Neuronal stem cell (in vitro differentiated cells): ENCODE results near the gene RASAL2.

ENCODE experiments used
- DNase-seq: peaks from one replicate; pipeline ENCODE4 v3.0.0-alpha.2; 2013; ENCODE audit warnings: low spot score
- H2AFZ ChIP-seq: one replicate; pipeline ENCODE4 v1.6.1; 2013; ENCODE audit warnings: mild to moderate bottlenecking, low read length, inconsistent platforms
- H2AK5ac ChIP-seq: 2 replicates; pipeline ENCODE4 v1.6.1; 2013; ENCODE audit warnings: low read depth, mild to moderate bottlenecking, inconsistent platforms, low read length, moderate library complexity, mixed read lengths
- H2BK120ac ChIP-seq: 2 replicates; pipeline ENCODE4 v1.6.1; 2013; ENCODE audit warnings: low read depth, mild to moderate bottlenecking, inconsistent platforms, low read length, moderate library complexity, mixed read lengths
- H2BK12ac ChIP-seq: one replicate; pipeline ENCODE4 v1.6.1; 2013; ENCODE audit warnings: low read length, inconsistent platforms
- H2BK15ac ChIP-seq: 2 replicates; pipeline ENCODE4 v1.6.1; 2013; ENCODE audit warnings: mild to moderate bottlenecking, low read length, inconsistent platforms, mixed read lengths
- H2BK5ac ChIP-seq: one replicate; pipeline ENCODE4 v1.6.1; 2013; ENCODE audit warnings: inconsistent platforms, mild to moderate bottlenecking, low read length, moderate library complexity
- H3K14ac ChIP-seq: one replicate; pipeline ENCODE4 v1.6.1; 2013; ENCODE audit warnings: low read length, inconsistent platforms
- H3K18ac ChIP-seq: 2 replicates; pipeline ENCODE4 v1.6.1; 2013; ENCODE audit warnings: low read length, inconsistent platforms
- H3K23ac ChIP-seq: 2 replicates; pipeline ENCODE4 v1.6.1; 2013; ENCODE audit warnings: low read depth, mild to moderate bottlenecking, mixed read lengths, low read length, inconsistent platforms; ENCODE audit not compliant: poor library complexity
- H3K27ac ChIP-seq: replicated peaks from 3 replicates; pipeline ENCODE4 v1.5.1; 2013; ENCODE audit warnings: low read length, inconsistent platforms
- H3K27me3 ChIP-seq, 3 experiments: 2 replicates each; pipeline ENCODE4 v1.6.1; 2013; ENCODE audit warnings: low read length in 3 of 3, mild to moderate bottlenecking in 2 of 3, inconsistent platforms in 1 of 3, low read depth in 1 of 3, mixed read lengths in 1 of 3, moderate library complexity in 1 of 3; ENCODE audit not compliant: control insufficient read depth in 3 of 3, insufficient read depth in 3 of 3
- H3K36me3 ChIP-seq, 2 donors: replicated peaks in 1 of 2; 2 replicates each; pipeline ENCODE4 v1.6.1; 2013; ENCODE audit warnings: low read length in 2 of 2; ENCODE audit not compliant: control insufficient read depth in 2 of 2, insufficient read depth in 2 of 2
- H3K4ac ChIP-seq: 2 replicates; pipeline ENCODE4 v1.6.1; 2013; ENCODE audit warnings: inconsistent platforms, mild to moderate bottlenecking, low read length, moderate library complexity
- H3K4me1 ChIP-seq, 2 donors: 1 replicate in 1 of 2; 2 replicates in 1 of 2; pipeline ENCODE4 v1.6.1; 2013; ENCODE audit warnings: low read length in 2 of 2, low read depth in 1 of 2; ENCODE audit not compliant: control insufficient read depth in 2 of 2, insufficient read depth in 1 of 2
- H3K4me2 ChIP-seq: one replicate; pipeline ENCODE4 v1.6.1; 2013; ENCODE audit warnings: mild to moderate bottlenecking, low read length, inconsistent platforms; ENCODE audit not compliant: insufficient read depth, poor library complexity, severe bottlenecking
- H3K4me3 ChIP-seq, 2 donors: 2 replicates each; pipeline ENCODE4 v1.5.1; 2013; ENCODE audit warnings: low read length in 2 of 2, mild to moderate bottlenecking in 2 of 2, inconsistent platforms in 1 of 2, moderate library complexity in 1 of 2
- H3K79me1 ChIP-seq: one replicate; pipeline ENCODE4 v1.6.1; 2013; ENCODE audit warnings: low read depth, mild to moderate bottlenecking, inconsistent platforms, low read length, moderate library complexity
- H3K9ac ChIP-seq: one replicate; pipeline ENCODE4 v1.6.1; 2013; ENCODE audit warnings: mild to moderate bottlenecking, low read depth, low read length, inconsistent platforms; ENCODE audit not compliant: poor library complexity
- H3K9me3 ChIP-seq, 2 donors: replicated peaks in 1 of 2; 2 replicates each; pipeline versions ENCODE3 to v1.6.1; 2013; ENCODE audit warnings: low read length in 2 of 2, mild to moderate bottlenecking in 2 of 2, inconsistent platforms in 1 of 2, low read depth in 1 of 2, mixed read lengths in 1 of 2, moderate library complexity in 1 of 2; ENCODE audit not compliant: control insufficient read depth in 2 of 2, insufficient read depth in 1 of 2
- H4K8ac ChIP-seq: one replicate; pipeline ENCODE4 v1.6.1; 2013; ENCODE audit warnings: low read depth, mild to moderate bottlenecking, inconsistent platforms, low read length, moderate library complexity
- H4K91ac ChIP-seq: one replicate; pipeline ENCODE4 v1.6.1; 2013; ENCODE audit warnings: low read length, low read depth, mild to moderate bottlenecking, inconsistent platforms; ENCODE audit not compliant: poor library complexity
- WGBS, 2 donors: extraction: QIAGEN DNeasy Blood & Tissue Kit; methylation state at CpG; one replicate each; pipeline ENCODE4 v1.1.7; 2013; ENCODE audit warnings: missing lambda C conversion rate in 2 of 2, mixed read lengths in 1 of 2; ENCODE audit not compliant: insufficient read length in 2 of 2, insufficient replicate concordance in 1 of 2; ENCODE audit errors: extremely low coverage in 2 of 2; 5-methylcytosine and 5-hydroxymethylcytosine counted together

RASAL2 gene

DNA sequence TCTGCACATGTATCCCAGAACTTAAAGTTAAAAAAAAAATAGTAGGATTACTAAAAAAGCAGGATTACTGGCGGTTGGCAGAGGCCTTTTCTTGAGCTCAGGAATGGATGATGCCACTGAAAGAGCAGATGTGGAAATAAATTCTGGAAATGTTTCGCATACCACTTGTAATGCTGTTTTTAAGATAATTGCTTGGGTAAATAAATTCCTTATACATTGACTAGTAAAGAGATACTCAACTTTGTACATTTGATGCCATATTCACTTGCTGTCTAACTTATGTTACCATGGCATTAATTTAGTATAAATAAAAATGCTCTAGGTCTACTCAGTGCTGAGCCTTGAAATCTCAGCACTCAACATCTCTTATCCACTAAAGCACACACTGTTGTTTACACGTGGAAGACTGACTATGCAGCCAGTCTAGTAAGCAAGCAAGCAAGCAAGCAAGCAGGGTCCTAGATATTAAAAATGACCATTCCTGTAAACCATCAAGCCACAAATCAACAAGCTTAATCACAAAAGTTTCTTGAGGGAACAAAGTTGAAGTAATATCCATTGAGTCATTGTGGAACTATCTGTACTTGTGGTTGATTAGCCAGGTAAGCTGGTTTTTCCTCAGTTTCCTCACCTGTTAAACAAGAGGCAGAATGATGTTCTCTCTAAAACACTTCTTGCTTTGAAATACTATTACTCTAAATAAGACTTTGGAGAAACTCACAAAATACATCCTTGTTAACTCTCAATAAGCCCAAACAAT, 1.7 kb upstream of the RASAL2 start:
- no peak overlapping the region for H3K9ac ChIP-seq
- H3K23ac ChIP-seq = no peak overlapping the region
- peaks cover 2 to 5% of the 10 kb centered on the region in 2 donors for H3K4me1 ChIP-seq
- H3K4me3 ChIP-seq = peak overlapping the region in 1 of 2 donors; percentile 65
- H4K8ac ChIP-seq = no peak overlapping the region
- no peak overlapping the region for H3K27ac ChIP-seq
- no CpG with 5 or more reads among the region's 3 CpGs for WGBS, 2 donors
- H2AFZ ChIP-seq = no peak overlapping the region
- no peak for DNase-seq
- peaks cover 2% of the 10 kb centered on the region for H3K79me1 ChIP-seq
- H2AK5ac ChIP-seq = no peak overlapping the region
- no peak overlapping the region for H2BK5ac ChIP-seq
- H3K14ac ChIP-seq = no peak overlapping the region
- no peak overlapping the region for H3K18ac ChIP-seq
- H3K36me3 ChIP-seq = no peaks in the 10 kb centered on the region
- H3K4me2 ChIP-seq = no peak overlapping the region
- no peaks in the 10 kb centered on the region for H3K27me3 ChIP-seq
- H2BK12ac ChIP-seq = no peak overlapping the region
- no peak overlapping the region for H3K4ac ChIP-seq
- no peak overlapping the region for H2BK120ac ChIP-seq
- H2BK15ac ChIP-seq = no peak overlapping the region
- H4K91ac ChIP-seq = no peak overlapping the region
- H3K9me3 ChIP-seq = no peaks in the 10 kb centered on the region

DNA sequence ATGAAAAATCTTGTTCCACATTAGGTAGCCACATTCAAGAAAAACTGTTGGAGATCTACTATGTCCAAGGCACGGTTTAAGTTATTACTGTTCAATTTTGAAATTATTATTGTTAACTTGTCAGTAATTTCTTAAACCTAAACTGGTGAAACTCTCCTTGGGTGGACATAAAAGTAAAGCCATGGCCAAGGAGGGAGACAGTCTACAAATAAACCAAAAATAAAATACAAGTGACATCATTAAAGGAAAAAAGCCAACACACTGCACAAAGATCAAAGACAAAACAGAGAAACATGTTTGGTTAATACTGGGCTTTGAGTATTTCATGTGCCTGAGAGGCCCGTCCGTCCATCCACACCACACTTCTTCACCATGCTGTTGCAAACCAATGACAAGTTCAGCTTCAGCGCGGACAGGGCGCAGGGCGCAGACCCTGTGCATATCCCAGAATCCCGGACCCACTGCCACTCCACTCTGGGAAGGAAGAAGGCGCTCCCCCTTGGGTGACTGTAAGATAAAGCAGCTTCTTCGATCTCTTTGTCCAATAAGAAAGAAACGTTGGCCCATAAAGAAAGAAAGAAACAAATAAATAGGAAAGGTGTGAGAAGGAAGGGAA, 918 bp upstream of the RASAL2 start:
- Histone ChIP-seq H3K14ac (no peak overlapping the region), H3K9ac (no peak overlapping the region), H3K4me1 (peaks cover 2 to 5% of the 10 kb centered on the region in 2 donors), H3K18ac (no peak overlapping the region), H3K4ac (no peak overlapping the region), H3K4me3 (peak overlapping the region; percentile 65 to 82), H3K4me2 (peak overlapping the region; percentile 69), H3K36me3 (no peaks in the 10 kb centered on the region), H3K23ac (no peak overlapping the region), H2BK120ac (no peak overlapping the region), H3K27me3 (no peaks in the 10 kb centered on the region), H3K27ac (peak overlapping the region; percentile 44), H2BK5ac (no peak overlapping the region), H3K79me1 (peaks cover 2% of the 10 kb centered on the region), H2AFZ (peak overlapping the region; percentile 98), H4K91ac (no peak overlapping the region), H2BK15ac (no peak overlapping the region), H2AK5ac (no peak overlapping the region), H3K9me3 (no peaks in the 10 kb centered on the region), H2BK12ac (no peak overlapping the region), H4K8ac (no peak overlapping the region)
- WGBS, 2 donors = no CpG with 5 or more reads among the region's 11 CpGs
- no peak for DNase-seq

- no peak overlapping the region for H2BK15ac ChIP-seq
- H3K14ac ChIP-seq = no peak overlapping the region
- H3K79me1 ChIP-seq = peaks cover 2% of the 10 kb centered on the region
- H2BK12ac ChIP-seq = no peak overlapping the region
- no peak overlapping the region for H4K91ac ChIP-seq
- H3K27me3 ChIP-seq = no peaks in the 10 kb centered on the region
- H2AK5ac ChIP-seq = no peak overlapping the region
- H3K27ac ChIP-seq = peak overlapping the region; percentile 95
- peak overlapping the region; percentile 98 for H2AFZ ChIP-seq
- peak overlapping the region; percentile 83 for H2BK5ac ChIP-seq
- H3K4me3 ChIP-seq = peak overlapping the region; percentile 65 to 99
- no peaks in the 10 kb centered on the region for H3K36me3 ChIP-seq
- H3K9ac ChIP-seq = peak overlapping the region; percentile 94
- H2BK120ac ChIP-seq = no peak overlapping the region
- WGBS, 2 donors = no CpG with 5 or more reads among the region's 42 CpGs
- peaks cover 3 to 6% of the 10 kb centered on the region in 2 donors for H3K4me1 ChIP-seq
- H3K18ac ChIP-seq = peak overlapping the region; percentile 95
- H3K4ac ChIP-seq = no peak overlapping the region
- H3K4me2 ChIP-seq = peak overlapping the region; percentile 69
- DNase-seq = peak; percentile 93
- no peak overlapping the region for H4K8ac ChIP-seq
- H3K23ac ChIP-seq = peak overlapping the region; percentile 82
- H3K9me3 ChIP-seq = no peaks in the 10 kb centered on the region
Observed at GRCh38 chr1:178093494-178093950, 382 bp upstream of the RASAL2 start.
